Naive thymus-derived CD4-positive, alpha-beta T cell (primary cell): ENCODE data around the gene SEMA3A. TPM values are rescaled to one million over a fixed set of nuclear protein-coding genes. Genes with fewer than 3 reads are reported as not detected.

Experiments used
- ATAC-seq: fragments of 150-1000 bp; cut with Tn5 transposase; 2 replicates; pipeline ENCODE4 v1.10.0; 2021; ENCODE audit warnings: mild to moderate bottlenecking, moderate library complexity
- CTCF ChIA-PET: fragments of 350-600 bp; sonication (Branson Sonifier 250); formaldehyde crosslinking; loops from one replicate; lab custom pipeline; 2021; ENCODE audit warnings: antibody characterized with exemption; lab: Charles Lee
- POLR2A ChIA-PET: fragments of 350-600 bp; sonication (Branson Sonifier 250); formaldehyde crosslinking; loops from one replicate; lab custom pipeline; 2021; ENCODE audit warnings: antibody characterized with exemption, inconsistent platforms; lab: Charles Lee
- DNase-seq, 9 donors: peaks; one replicate each; pipeline versions ENCODE4 v3.0.0 to v3.0.0-alpha.2; 2020 to 2022; ENCODE audit warnings: mixed read lengths in 1 of 9
- H3K27ac ChIP-seq: one replicate; pipeline ENCODE4 v1.7.0; 2013; ENCODE audit warnings: mild to moderate bottlenecking, low read depth, low read length, moderate library complexity
- H3K27me3 ChIP-seq, 2 donors: one replicate each; pipeline ENCODE4 v1.7.0; 2013; ENCODE audit warnings: low read length in 2 of 2, mild to moderate bottlenecking in 2 of 2, moderate library complexity in 2 of 2; ENCODE audit not compliant: control insufficient read depth in 2 of 2, insufficient read depth in 2 of 2
- H3K36me3 ChIP-seq, 3 experiments: 1 replicate in 2 of 3; 2 replicates in 1 of 3; pipeline ENCODE4 v1.7.0; 2013; ENCODE audit warnings: low read length in 3 of 3, mild to moderate bottlenecking in 3 of 3, moderate library complexity in 1 of 3; ENCODE audit not compliant: insufficient read depth in 3 of 3, control insufficient read depth in 2 of 3
- H3K4me1 ChIP-seq, 2 donors: one replicate each; pipeline ENCODE4 v1.7.0; 2013; ENCODE audit warnings: low read length in 2 of 2, mild to moderate bottlenecking in 2 of 2, moderate library complexity in 1 of 2; ENCODE audit not compliant: control insufficient read depth in 2 of 2, insufficient read depth in 2 of 2
- H3K4me3 ChIP-seq: 2 replicates; pipeline ENCODE4 v1.7.0; 2013; ENCODE audit warnings: mild to moderate bottlenecking, low read length
- H3K9me3 ChIP-seq, 3 experiments: 1 replicate in 2 of 3; 2 replicates in 1 of 3; pipeline ENCODE4 v1.7.0; 2013; ENCODE audit warnings: low read length in 3 of 3; ENCODE audit not compliant: control insufficient read depth in 2 of 3
- H3K27ac Mint-ChIP-seq, 9 donors: one replicate each; pipeline ENCODE4 v1.8.0; 2020 to 2022; ENCODE audit warnings: mixed read lengths in 9 of 9, mild to moderate bottlenecking in 8 of 9, moderate library complexity in 5 of 9, inconsistent platforms in 2 of 9
- H3K27me3 Mint-ChIP-seq, 5 donors: one replicate each; pipeline ENCODE4 v1.8.0; 2021 to 2022; ENCODE audit warnings: mixed read lengths in 5 of 5, mild to moderate bottlenecking in 1 of 5
- H3K36me3 Mint-ChIP-seq, 5 donors: one replicate each; pipeline ENCODE4 v1.8.0; 2020 to 2022; ENCODE audit warnings: mixed read lengths in 5 of 5, mild to moderate bottlenecking in 3 of 5, inconsistent platforms in 1 of 5
- H3K4me1 Mint-ChIP-seq, 7 donors: one replicate each; pipeline ENCODE4 v1.8.0; 2020 to 2022; ENCODE audit warnings: mixed read lengths in 7 of 7, mild to moderate bottlenecking in 3 of 7, inconsistent platforms in 1 of 7
- H3K4me3 Mint-ChIP-seq, 10 donors: one replicate each; pipeline ENCODE4 v1.8.0; 2020 to 2022; ENCODE audit warnings: mild to moderate bottlenecking in 10 of 10, mixed read lengths in 10 of 10, moderate library complexity in 6 of 10, inconsistent platforms in 2 of 10
- H3K9me3 Mint-ChIP-seq, 11 donors: one replicate each; pipeline ENCODE4 v1.8.0; 2020 to 2022; ENCODE audit warnings: mixed read lengths in 11 of 11, mild to moderate bottlenecking in 4 of 11, inconsistent platforms in 1 of 11, moderate library complexity in 1 of 11
- intact Hi-C, 2 donors: fragments of 100-400 bp; cut with micrococcal nuclease; formaldehyde crosslinking; loops; one replicate each; pipeline ENCODE4 v1.15.1; 2023
- polyA plus RNA-seq, 2 donors: library from polyadenylated mRNA; unstranded; fragments of 300-500 nt; fragmentation: Illumina TruSeq; gene quantifications; one replicate each; pipeline ENCODE4 v1.2.3, GENCODE V29; 2021
- total RNA-seq, 6 experiments: library from RNA in 5 of 6; stranded (reverse) in 5 of 6; gene quantifications; 1 replicate in 5 of 6; 2 replicates in 1 of 6; pipeline ENCODE4 v1.2.3 and lab custom pipeline; 2021 to 2026

SEMA3A gene
- total and polyA plus RNA-seq, 7 experiments from 2014 or later: 0.29 to 3.0 (median 1.3) TPM

DNA sequence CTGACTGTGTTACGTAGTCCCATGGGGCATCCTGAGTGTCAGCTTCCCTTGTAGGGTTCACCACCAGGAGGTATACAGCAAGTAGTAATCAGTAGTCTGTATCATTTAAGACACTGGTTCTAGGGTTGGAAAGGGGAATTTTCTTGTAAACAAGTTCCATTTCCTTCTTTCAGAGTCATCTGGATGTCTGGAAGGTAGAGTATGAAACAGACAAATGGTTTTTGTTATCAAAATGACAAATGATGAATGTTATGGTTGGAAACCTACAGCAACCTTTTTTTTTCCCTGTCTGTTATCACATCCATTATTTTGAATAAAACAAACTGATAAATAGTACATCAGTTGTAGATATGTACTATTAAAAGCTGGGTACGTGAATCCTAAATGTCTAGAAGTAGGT, 19.1 kb downstream of the SEMA3A start:
- ChIA-PET POLR2A (no interaction called here), CTCF (no interaction called here)
- Histone ChIP-seq H3K4me1 (no peaks in the 10 kb centered on the region), H3K27ac (no peak overlapping the region), H3K27me3 (no peaks in the 10 kb centered on the region), H3K9me3 (no peaks in the 10 kb centered on the region), H3K4me3 (no peak overlapping the region), H3K36me3 (no peaks in the 10 kb centered on the region)
- no peak overlapping the region for H3K4me3 Mint-ChIP-seq
- H3K9me3 Mint-ChIP-seq: no peaks in the 10 kb centered on the region
- DNase-seq (no peak), ATAC-seq (no peak)
- intact Hi-C loops: no loop called here
- no peaks in the 10 kb centered on the region for H3K4me1 Mint-ChIP-seq
- no peak overlapping the region for H3K27ac Mint-ChIP-seq
- no peaks in the 10 kb centered on the region for H3K36me3 Mint-ChIP-seq
- H3K27me3 Mint-ChIP-seq: no peaks in the 10 kb centered on the region

DNA sequence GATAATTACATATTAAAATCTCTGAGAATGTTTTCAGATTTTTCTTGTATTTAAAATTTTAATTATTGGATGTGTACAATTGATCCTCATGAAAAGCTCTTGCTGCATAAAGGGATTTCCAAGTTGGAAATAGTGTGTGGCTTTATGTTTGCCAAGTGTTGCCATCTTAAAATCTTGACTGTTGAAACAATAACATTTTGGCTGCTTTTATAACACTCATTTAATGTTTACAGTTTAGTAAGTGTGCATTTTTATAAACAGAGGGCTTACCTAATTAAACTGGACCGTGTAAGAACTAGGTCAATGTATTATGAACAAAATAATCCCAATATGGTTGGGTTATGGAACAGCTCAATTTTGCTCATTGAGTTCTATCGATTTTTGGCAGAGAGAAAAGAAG, 23.9 kb downstream of the SEMA3A start:
- Mint-ChIP-seq H3K36me3 (no peaks in the 10 kb centered on the region), H3K4me3 (no peak overlapping the region), H3K4me1 (no peaks in the 10 kb centered on the region), H3K9me3 (no peaks in the 10 kb centered on the region), H3K27me3 (no peaks in the 10 kb centered on the region), H3K27ac (no peak overlapping the region)
- H3K4me3 ChIP-seq: no peak overlapping the region
- ATAC-seq (no peak), DNase-seq (no peak)
- H3K36me3 ChIP-seq: no peaks in the 10 kb centered on the region
- H3K9me3 ChIP-seq: no peaks in the 10 kb centered on the region
- H3K27me3 ChIP-seq: no peaks in the 10 kb centered on the region
- ChIA-PET CTCF (no interaction called here), POLR2A (no interaction called here)
- intact Hi-C loops: no loop called here
- no peak overlapping the region for H3K27ac ChIP-seq
- no peaks in the 10 kb centered on the region for H3K4me1 ChIP-seq

DNA sequence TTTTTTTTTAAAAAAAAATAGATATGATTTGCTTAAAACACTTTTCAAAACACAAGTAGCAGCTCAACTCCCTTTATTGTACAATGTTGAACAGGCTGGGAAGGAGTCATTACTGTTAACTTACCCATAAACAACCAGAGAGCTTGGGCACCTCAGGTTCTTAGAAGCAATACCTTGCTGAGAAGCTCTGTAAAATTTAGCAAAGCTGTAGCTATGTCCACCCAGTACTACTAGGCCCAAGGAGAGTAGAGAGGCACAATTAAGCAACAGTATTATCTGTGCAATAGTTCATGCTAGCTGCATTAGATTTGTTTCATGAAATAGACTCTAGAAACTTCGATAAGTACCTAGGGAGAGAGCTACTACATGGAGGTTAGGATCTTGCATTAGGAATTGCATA, 32.0 kb downstream of the SEMA3A start:
- Mint-ChIP-seq H3K9me3 (no peaks in the 10 kb centered on the region), H3K27me3 (no peaks in the 10 kb centered on the region), H3K36me3 (peaks cover 0 to 2% (median 0%) of the 10 kb centered on the region in 5 donors), H3K27ac (peak overlapping the region in 1 of 9 donors; percentile 45), H3K4me1 (peaks cover 0 to 4% (median 0%) of the 10 kb centered on the region in 7 donors), H3K4me3 (no peak overlapping the region)
- DNase-seq (no peak), ATAC-seq (no peak)
- intact Hi-C loops: no loop called here
- Histone ChIP-seq H3K27me3 (no peaks in the 10 kb centered on the region), H3K4me3 (no peak overlapping the region), H3K4me1 (no peaks in the 10 kb centered on the region), H3K36me3 (no peaks in the 10 kb centered on the region), H3K27ac (no peak overlapping the region), H3K9me3 (no peaks in the 10 kb centered on the region)
- ChIA-PET CTCF (no interaction called here), POLR2A (interaction anchor here (0.6 kb wide), 1 partner anchor 10 kb away, joined by 3 read pairs; no protein-coding TSS in a partner anchor)

DNA sequence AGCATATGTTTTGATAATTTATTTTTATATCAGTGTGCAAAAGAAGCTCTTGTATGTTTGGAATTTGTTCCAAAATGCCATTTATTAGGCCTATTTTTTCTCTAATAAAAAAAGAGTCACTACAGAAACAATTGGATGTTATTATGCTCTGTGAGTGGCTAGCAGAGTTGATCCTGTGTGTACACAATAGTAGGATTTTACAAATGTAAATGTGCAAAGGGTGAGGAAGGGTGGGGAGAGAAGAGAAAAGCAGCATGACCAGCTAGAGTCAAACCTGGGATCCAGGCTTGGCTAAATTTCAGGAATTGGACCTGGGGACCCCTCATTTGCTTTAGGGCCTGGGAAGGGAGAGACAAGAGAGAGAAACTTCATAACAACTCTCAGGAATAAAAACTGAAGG, 32.5 kb downstream of the SEMA3A start:
- POLR2A ChIA-PET: interaction anchor here (0.6 kb wide), 1 partner anchor 10 kb away, joined by 3 read pairs; no protein-coding TSS in a partner anchor
- Histone ChIP-seq H3K36me3 (no peaks in the 10 kb centered on the region), H3K4me1 (no peaks in the 10 kb centered on the region), H3K9me3 (no peaks in the 10 kb centered on the region), H3K4me3 (no peak overlapping the region), H3K27ac (no peak overlapping the region), H3K27me3 (no peaks in the 10 kb centered on the region)
- CTCF ChIA-PET: no interaction called here
- H3K27me3 Mint-ChIP-seq: no peaks in the 10 kb centered on the region
- ATAC-seq (no peak), DNase-seq (no peak)
- peaks cover 0 to 4% (median 0%) of the 10 kb centered on the region in 7 donors for H3K4me1 Mint-ChIP-seq
- intact Hi-C loops: no loop called here
- no peak overlapping the region for H3K4me3 Mint-ChIP-seq
- peaks cover 0 to 3% (median 0%) of the 10 kb centered on the region in 5 donors for H3K36me3 Mint-ChIP-seq
- no peaks in the 10 kb centered on the region for H3K9me3 Mint-ChIP-seq
- peak overlapping the region in 5 of 9 donors; percentile 7 to 74 (median 39) for H3K27ac Mint-ChIP-seq

DNA sequence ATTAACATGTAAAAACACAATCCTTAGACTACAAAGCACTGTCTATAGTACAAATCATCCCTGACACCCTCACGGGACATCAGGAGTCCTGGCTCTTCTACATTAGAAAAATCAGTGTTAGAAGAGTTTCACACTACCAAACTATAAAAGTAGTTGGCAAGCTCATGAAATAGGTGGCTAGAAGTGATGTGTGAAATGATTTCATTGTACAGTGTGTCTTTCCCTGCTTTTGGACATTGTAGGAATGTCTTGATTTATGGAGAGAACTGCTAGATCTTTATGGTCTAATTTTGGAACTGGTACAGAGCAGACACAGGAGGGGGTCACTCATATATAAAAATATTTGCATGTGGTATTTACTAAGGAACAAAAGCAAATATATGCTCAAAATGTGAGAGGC, 33.2 kb downstream of the SEMA3A start:
- no peak overlapping the region for H3K4me3 Mint-ChIP-seq
- no peaks in the 10 kb centered on the region for H3K9me3 Mint-ChIP-seq
- DNase-seq (no peak), ATAC-seq (no peak)
- peak overlapping the region in 1 of 9 donors; percentile 4 for H3K27ac Mint-ChIP-seq
- no peaks in the 10 kb centered on the region for H3K36me3 ChIP-seq
- H3K27ac ChIP-seq: no peak overlapping the region
- H3K27me3 Mint-ChIP-seq: no peaks in the 10 kb centered on the region
- H3K4me1 ChIP-seq: no peaks in the 10 kb centered on the region
- intact Hi-C loops: no loop called here
- no peak overlapping the region for H3K4me3 ChIP-seq
- peaks cover 0 to 3% (median 0%) of the 10 kb centered on the region in 5 donors for H3K36me3 Mint-ChIP-seq
- H3K4me1 Mint-ChIP-seq: peaks cover 0 to 4% (median 0%) of the 10 kb centered on the region in 7 donors
- CTCF ChIA-PET: interaction anchor here (0.5 kb wide), 1 partner anchor 283 kb away, joined by 4 read pairs; no protein-coding TSS in a partner anchor
- no peaks in the 10 kb centered on the region for H3K9me3 ChIP-seq
- no peaks in the 10 kb centered on the region for H3K27me3 ChIP-seq
- POLR2A ChIA-PET: no interaction called here

DNA sequence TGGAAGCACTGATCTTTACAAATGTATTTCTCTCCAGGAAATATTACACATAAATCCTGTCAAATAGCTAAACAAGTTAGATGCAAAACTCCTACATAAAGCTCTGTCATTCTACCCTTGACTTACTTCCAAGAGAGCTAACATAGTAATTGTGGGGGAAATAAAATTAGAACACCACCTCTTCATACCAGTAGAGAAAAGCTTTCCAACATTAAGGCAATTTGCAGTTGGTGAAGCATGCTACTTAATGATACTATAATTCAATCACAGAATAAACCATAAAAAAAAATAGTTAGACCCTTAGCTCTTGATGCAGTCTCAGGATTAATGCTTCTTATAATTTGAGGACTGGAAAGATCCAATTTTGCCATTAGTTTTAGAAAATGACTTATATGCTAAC, 35.2 kb downstream of the SEMA3A start:
- no peaks in the 10 kb centered on the region for H3K9me3 Mint-ChIP-seq
- ATAC-seq: no peak
- peaks cover 0 to 3% (median 0%) of the 10 kb centered on the region in 5 donors for H3K36me3 Mint-ChIP-seq
- H3K27ac Mint-ChIP-seq: no peak overlapping the region
- H3K4me3 ChIP-seq: no peak overlapping the region
- H3K4me1 Mint-ChIP-seq: peaks cover 0 to 4% (median 0%) of the 10 kb centered on the region in 7 donors
- no peaks in the 10 kb centered on the region for H3K27me3 Mint-ChIP-seq
- no peak overlapping the region for H3K27ac ChIP-seq
- ChIA-PET POLR2A (no interaction called here), CTCF (no interaction called here)
- no peaks in the 10 kb centered on the region for H3K4me1 ChIP-seq
- H3K36me3 ChIP-seq: no peaks in the 10 kb centered on the region
- no peak overlapping the region for H3K4me3 Mint-ChIP-seq
- no peaks in the 10 kb centered on the region for H3K9me3 ChIP-seq
- intact Hi-C loops: no loop called here
- DNase-seq: no peak
- no peaks in the 10 kb centered on the region for H3K27me3 ChIP-seq

DNA sequence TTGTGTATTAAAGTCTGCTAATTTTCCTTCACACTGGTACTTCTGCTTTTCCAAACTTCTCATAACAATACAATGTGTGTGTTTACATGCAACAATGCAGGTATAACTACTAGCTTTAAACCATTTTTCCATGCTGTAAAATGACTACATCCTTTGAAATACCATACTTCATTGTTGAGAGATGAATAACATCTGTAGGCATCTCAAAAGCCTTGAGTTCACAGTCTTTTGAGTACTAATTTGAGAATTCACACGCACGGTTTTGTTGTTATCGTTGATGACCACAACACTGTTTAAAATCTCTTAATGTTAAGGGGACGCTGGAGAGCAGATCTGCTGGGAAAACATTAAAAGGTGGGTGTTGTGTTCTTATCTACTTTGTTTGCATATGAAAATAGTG, 37.4 kb downstream of the SEMA3A start:
- H3K9me3 Mint-ChIP-seq: no peaks in the 10 kb centered on the region
- Histone ChIP-seq H3K36me3 (no peaks in the 10 kb centered on the region), H3K9me3 (no peaks in the 10 kb centered on the region), H3K27me3 (no peaks in the 10 kb centered on the region), H3K4me1 (no peaks in the 10 kb centered on the region), H3K4me3 (no peak overlapping the region), H3K27ac (no peak overlapping the region)
- no peak for DNase-seq
- peaks cover 0 to 3% (median 0%) of the 10 kb centered on the region in 5 donors for H3K36me3 Mint-ChIP-seq
- H3K27ac Mint-ChIP-seq: no peak overlapping the region
- intact Hi-C loops: no loop called here
- CTCF ChIA-PET: no interaction called here
- H3K27me3 Mint-ChIP-seq: no peaks in the 10 kb centered on the region
- H3K4me1 Mint-ChIP-seq: peaks cover 0 to 4% (median 0%) of the 10 kb centered on the region in 7 donors
- POLR2A ChIA-PET: no interaction called here
- no peak for ATAC-seq
- no peak overlapping the region for H3K4me3 Mint-ChIP-seq
